ENCODE results near the gene MTAP. TPM values are rescaled to one million over a fixed set of nuclear protein-coding genes. Genes with fewer than 3 reads are reported as not detected.
A peak's percentile ranks its signal among the peaks of the same experiment; 100 is the strongest.

The MTAP gene
- total RNA-seq, 1 donor from 2014 or later = 13.3 TPM

DNA sequence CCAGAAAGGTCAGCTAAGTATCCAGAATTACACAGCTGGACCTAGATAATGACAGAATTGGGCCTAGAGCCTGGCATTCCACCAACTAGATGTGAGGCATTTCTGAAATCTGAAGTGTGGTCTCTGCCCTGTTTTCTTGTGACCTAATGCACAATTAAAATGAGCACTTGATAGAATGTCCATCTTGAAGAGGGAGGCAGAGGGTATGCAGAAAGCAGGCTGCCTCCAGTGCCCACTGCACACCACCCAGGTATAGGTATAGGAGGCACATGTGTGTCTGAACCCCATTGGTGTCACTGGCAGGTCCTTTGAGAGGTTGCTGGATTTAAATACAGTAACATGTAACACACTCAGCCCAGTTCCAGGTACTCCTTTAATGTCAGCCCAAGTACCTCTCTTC is 2.4 kb downstream of the MTAP start:
- no peak for DNase-seq (ENCODE audit: low read depth in 2 of 2)

DNA sequence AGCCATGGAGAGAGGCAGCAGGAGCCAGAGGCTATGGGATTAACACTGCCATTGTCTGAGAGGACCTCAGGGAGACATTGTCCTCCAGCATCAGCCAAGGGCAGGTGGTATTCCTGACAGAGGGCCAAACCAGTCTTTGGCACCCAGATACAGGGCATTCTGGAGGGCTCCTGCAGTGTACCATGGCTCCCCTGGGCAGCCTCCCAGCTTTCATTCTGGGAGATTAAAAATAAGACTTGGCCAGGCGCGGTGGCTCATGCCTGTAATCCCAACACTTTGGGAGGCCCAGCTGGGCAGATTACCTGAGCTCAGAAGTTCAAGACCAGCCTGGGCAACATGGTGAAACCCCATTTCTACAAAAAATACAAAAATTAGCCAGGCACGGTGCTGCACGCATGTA is 4.2 kb downstream of the MTAP start:
- no peak for DNase-seq (ENCODE audit: low read depth in 2 of 2)

DNA sequence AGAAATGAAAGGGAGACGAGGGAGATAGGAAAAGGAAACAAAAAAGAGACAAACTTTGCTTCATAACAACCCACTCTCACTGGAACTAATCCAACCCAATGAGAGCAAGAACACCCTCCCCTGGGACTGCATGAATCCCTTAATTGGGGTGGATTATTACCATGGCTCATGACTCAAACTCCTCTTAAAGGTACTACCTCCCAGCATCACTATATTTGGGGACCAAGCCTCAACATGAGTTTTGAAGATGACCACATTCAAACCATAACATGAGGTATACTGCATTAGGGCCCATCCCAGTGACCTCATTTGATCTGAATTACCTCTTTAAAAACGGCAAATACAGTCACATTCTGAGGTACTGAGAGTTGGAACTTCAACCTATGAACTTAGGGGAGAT is 8.0 kb downstream of the MTAP start:
- no peak for DNase-seq (ENCODE audit: low read depth in 2 of 2)

DNA sequence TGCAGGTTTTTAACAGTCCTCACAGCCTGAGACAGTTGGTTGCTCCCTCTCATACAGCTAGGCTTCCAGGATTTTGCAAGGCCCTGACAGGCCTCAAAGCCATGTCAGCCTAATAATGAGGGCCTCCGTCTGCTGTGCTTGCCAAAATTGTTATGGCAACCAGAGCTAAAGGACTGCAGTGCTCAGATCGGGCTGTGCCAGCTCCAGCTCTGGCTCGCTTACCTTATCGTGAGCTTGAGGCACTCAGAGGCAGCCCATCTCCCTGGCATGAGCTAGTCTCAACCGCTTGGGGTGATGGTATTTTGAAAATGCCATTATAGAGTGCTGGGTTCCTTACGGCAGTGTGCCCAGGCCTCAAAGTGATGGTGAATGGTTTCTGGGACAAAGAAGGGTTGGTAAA is 8.4 kb downstream of the MTAP start:
- no peak for DNase-seq (ENCODE audit: low read depth in 2 of 2)

DNA sequence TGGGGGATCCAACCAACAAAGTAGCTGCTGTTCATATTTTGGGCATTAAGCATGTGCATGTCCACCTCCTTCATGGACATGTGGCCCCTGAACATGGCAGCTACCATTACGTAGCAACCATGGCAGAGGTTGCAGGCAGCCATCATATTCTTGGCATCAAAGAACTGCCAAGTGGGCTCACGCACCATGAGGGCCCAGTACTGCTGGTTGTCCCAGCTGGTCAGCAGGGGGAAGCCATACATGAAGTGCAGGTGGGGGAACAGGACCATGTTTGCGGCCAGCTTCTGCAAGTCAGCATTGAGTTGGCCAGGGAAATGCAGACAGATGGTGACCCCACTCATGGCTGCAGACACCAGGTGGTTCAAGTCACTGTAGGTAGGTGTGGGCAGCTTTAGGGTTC is 9.5 kb downstream of the MTAP start:
- no peak for DNase-seq (ENCODE audit: low read depth in 2 of 2)

DNA sequence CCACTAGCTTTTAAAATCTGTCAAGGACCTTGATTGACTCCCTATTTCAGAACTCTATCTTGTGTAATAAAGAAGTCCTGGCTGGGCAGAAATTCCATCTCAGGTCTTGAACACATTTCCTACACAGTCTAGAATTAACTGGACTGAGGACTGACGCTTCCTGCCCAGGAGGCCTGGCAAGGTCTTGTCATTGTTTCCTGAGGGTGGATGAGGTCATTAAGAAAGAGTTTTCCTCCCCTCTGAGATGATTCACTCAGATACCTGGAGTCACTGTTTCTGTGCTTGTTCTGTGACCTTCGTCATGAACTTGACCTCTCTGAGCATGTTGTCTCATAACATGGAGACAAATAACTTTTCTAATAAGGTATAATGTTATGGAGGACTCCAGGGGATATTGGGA is 10.0 kb downstream of the MTAP start:
- peak in 1 of 2 donors; percentile 91 for DNase-seq (ENCODE audit: low read depth in 2 of 2)

DNA sequence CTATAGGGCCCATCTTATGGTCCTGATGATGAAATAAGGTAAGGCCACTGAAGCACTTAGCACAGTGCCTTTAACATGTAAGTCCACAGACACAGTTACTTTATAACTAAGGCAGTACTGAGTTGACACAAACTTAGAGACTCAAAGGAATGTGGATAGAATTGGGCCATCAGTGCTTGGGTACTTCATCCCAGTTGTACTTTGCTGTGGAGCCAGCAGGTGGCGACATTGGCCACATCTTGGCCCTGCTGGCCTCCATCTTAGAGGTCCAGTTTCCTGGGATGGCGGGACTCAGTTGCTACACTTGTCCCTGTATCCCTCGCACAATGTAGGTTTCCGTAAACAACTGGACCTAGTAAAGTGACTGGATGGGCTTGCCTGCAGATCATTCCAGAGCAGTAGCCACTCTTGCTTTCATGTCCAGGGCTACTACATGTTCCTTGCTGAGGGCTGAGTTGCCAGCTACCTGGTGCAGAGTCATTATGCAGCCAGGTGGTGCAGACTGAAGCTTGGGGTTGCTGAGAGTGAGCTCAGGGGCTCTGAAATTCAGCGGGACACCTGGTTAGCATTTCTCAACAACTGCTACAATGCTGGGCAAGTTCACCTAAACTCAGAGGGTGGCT is 10.6 kb downstream of the MTAP start:
- DNase-seq (ENCODE audit: low read depth in 2 of 2) = peak; percentile 82 to 84

DNA sequence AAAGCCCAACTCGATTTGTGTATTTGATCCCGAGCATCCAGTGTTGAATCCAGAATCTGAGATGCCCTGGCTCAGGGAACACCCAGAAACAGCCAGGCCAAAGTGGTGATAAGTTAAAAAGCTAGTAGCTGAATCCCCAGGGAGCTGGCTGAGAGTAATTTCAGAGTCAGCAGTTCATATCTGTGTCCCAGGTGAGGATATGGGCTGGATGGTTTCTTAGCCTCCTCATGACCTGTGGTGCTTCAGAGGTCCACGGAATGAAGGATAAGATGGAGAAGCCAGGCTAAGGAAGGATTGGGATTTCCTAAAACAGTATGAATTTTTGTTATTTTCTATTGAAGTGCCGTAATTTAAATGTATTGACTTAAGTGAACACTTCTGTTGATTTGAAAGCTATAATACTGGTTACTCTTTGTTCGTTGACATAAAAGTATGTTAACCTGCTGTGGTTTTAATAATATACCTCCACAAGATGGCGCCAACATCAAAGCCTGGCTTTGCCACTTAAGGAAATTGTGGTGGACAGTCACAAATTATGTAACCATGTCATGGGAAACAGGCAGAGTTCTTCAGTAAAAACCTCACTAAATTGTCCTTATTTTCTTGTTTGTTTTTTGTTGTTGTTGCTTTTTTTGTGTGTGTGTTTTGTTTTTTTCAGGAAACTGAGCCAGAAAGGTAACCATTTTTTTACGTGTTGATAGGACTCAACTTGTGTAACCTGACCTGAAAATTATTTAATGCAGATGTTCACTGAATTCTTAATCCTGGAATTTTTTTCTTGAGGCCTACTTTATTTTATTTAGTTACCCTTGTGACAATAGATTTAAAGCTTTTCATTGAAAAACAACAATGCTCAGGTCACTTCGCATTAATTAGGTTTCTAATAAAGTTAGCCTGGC is 11.4 kb downstream of the MTAP start:
- peak; percentile 90 to 92 for DNase-seq (ENCODE audit: low read depth in 2 of 2)

DNA sequence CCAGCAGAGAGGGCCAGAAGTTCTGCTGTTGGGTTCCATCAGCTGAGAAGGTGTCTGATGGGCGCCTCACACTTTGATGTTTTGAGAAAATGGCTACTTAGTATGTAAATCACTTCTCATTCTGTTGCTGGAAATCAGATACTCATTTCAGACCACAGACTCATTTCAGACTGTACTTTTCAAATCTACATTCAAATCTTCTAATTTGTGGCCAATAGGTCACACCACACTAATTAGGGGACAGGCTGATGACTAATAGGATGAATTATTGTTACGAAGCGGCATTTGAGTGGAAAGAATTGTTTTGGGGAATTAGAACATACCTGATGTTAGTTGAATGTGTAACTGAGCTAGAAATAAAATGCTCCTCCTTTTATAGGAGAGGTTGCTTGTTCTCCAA is 13.2 kb downstream of the MTAP start:
- DNase-seq (ENCODE audit: low read depth in 2 of 2) = no peak

DNA sequence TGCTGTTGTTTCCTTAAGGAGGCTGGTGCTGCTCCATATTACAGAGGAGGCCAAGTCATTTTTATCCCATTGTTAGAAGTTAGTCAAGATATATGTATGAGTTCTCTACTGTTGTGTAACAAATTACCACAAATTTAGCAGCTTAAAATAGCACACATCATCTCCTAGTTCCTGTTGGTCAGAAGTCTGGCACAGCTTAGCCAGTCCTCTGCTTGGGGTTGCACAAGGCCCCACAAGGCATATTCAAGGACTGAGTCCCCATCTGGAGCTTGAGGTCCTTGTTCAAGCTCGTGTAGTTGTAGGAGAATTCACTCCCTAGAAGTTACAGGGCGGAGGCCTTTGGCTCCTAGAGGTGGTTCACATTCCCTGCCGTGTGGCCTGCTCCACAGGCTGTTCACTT is 14.7 kb downstream of the MTAP start:
- DNase-seq (ENCODE audit: low read depth in 2 of 2) = peak in 1 of 2 donors; percentile 30

DNA sequence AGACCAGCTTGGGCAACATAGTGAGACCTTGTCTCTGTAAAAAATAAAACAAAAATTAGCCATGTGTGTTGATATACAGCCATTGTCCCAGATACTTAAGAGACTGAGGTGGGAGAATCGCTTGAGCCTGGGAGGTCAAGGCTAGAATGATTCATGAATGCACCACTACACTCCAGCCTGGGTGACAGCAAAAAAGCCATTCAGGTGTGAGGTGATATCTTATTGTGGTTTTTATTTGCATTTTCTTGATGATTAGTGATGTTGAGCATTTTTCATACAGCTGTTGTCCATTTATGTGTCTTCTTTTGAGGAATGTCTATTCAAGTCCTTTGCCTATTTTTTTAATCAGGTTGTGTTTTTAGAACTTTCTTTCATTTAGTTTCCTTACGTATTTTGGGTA is 23.2 kb downstream of the MTAP start:
- no peak for DNase-seq (ENCODE audit: low read depth in 2 of 2)

DNA sequence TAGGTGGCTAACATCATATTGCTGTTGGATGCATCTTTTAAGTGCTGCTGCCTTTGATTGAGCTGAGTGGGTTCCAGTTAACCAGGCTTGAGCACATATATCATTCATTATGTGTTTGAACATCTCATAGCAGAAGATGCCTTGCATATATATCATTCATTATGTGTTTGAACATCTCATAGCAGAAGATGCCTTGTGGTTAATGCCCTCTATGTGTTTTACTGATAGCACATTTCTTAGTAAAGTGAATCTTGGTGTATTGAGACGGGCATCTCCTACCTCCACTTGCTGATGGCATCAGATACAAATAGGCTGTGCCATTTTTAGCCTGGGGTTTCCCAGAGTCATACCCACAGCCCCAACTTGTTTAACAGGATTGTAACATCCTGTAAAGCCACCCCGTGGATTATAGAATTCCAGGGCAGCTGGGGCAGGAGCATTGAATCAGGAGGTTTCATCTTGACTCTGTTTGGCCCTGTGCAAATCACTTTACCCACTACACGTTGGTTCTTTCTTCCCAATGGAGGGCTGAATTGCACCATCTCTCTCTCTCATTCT is 26.5 kb downstream of the MTAP start:
- no peak for DNase-seq (ENCODE audit: low read depth in 2 of 2)

DNA sequence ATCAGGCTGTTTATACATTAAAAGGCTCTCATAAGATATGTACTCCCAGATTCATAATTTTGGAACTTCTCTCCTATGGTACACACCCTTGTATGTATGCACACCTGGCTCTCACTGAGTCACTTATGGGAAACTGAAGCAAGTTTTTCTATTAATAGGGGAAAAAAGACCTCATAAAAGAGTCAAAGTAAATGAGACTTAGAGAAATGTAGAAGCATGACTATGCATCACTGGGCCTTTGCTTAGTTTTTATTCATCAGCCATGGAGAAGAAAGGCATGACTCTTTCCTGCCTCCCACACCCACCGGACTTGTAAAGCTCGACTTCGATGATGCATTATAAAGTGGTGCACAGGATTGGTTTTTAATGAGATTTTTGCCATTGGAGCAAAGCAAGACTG is 28.2 kb downstream of the MTAP start:
- no peak for DNase-seq (ENCODE audit: low read depth in 2 of 2)

DNA sequence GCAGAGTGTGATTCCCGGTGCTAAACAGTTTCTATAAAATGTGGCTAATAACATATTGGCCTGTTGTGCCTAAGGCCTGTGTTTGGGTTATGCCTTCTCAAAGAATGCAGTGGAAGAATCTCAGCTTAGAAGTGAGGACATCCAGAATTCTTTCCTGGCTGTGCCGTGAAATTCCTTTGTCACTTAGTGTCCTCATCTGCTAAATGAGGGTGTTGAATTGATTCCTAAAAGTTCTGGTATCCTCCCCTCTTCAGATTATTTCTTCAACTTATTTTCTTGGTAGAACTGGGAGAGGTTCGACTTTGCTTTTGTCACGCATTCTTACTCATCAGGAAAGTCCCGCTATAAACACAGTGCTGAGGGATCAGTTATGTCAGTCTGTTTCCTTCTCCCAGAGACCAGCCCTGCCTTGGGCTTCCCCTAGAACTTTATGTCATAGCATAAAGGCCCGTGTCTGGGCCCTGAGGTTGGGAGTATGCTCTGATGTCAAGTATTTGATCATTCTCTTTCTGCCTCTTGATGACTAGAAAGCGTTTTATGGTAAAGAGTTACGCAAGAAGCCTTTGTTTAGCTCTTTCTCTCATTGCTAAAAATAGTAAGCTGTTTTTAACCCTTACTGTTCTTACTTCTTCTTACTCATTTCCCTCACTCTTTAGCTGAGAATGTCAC is 29.5 kb downstream of the MTAP start:
- peak; percentile 78 to 98 for DNase-seq (ENCODE audit: low read depth in 2 of 2)

DNA sequence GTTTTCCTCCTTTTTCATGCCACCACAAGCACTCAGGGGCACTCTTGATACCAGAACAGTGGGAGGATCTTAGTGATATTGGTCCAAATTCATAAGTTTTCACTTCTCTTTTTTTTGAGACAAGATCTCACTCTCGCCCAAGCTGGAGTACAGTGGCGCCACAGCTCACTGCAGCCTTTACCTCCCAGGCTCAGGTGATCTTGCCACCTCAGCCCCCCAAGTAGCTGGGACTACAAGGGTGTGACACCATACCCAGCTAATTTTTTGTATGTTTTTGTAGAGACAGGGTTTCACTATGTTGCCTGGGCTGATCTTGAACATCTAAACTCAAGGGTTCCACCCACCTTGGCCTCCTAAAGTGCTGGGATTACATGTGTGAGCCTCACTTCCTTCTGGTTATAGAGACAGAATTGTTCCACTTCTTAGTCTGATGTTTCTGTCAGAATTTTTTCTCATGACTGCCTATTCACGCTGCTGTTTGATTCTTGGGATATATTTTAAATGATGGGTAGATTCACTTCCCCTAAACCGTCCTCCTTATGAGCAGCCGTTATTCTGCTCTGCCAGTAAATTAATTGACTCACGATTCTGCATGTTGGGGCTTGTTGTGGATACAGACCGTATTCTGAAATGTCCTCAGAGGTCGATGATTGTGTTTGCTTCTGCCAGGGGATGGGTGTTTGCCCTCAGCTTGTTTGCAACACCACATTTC is 30.8 kb downstream of the MTAP start:
- peak in 1 of 2 donors; percentile 62 for DNase-seq (ENCODE audit: low read depth in 2 of 2)

DNA sequence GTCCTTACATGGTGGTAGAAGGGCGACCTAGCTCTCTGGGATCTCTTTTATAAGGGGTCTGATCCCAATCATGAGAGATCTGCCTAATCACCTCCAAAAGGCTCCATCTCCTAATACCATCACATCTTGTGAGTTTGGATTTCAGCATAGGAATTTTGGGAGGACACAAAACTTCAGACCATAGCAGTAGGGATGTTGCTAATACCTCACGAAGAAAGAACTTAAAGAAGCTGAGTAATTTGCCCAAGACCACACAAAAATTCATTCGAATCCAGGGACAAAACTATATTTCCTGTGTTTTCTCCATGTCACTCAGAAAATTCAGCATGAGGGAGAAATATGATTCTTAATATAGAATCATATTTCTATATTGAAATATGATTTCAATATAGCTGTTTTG is 32.7 kb downstream of the MTAP start:
- no peak for DNase-seq (ENCODE audit: low read depth in 2 of 2)

DNA sequence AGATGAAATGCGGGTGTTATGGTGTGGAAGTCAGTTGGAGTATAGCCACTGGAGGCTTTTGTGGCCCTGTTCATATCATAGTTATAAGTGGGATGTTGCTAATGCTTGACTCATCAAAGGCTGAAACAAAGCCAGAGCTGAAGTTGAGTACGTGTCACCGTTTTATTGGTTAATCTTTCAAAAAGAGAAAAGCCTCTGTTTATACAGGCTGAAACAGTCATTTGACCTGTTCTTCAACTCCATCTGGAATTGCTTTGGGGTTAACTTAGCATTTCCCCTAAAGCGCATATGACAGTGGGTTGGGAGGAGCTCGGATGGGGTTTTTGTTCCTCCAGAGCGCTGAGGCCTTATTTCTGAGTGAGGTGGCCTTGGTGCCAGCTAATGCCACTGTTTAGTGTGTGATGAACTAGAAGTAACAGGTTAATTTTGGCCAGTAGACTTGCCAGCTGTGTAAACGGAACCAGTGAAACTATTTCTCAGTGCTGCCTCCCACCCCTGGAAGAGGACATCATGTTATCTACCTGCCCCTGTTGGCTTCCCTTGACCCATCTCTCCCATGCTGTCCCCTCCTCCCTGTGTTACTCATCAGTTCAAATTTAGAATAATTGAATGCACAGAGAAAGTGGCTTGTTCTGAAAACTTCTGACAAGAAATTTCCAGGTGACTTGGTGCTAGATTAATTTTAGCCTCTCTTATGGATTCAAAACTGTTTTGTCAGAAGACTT is 34.2 kb downstream of the MTAP start:
- peak; percentile 97 to 98 for DNase-seq (ENCODE audit: low read depth in 2 of 2)

DNA sequence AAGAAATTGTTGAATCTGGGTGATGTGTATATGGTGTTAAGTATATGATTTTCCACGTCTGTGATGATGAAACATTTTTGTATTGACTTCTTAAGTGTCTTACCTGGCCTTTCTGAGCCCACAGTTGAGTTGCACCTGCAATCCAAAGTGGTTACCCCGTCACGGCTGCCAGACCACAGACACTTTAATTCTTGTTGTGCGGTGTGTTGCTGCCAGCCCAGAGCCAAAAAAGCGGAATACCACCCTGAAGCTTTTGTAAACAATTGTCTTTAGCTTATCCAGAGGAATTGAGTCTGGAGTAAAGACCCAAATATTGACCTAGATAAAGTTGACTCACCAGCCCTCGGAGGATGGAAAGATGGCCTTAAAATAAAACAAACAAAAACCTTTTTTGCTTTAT is 35.1 kb downstream of the MTAP start:
- DNase-seq (ENCODE audit: low read depth in 2 of 2) = no peak

DNA sequence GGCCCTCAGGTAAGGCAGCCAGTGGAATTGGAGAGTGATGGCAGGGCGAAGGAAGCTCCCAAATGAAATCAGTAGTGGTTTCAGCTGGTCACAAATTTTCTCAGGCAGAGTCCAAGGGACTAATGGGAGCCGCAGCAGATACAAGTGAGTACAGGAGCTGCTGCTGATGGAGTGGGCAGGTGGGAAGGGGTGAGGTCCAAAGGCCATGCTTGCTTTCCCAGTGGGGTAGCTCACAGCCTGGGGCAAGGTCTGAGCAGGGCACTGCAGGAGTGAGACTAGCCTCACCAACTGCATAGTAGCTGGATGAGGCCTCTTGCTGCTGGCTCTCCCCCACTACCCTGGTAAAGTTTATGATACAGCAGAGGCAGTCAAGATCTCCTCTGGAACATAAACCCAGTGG is 38.2 kb downstream of the MTAP start:
- no peak for DNase-seq (ENCODE audit: low read depth in 2 of 2)

DNA sequence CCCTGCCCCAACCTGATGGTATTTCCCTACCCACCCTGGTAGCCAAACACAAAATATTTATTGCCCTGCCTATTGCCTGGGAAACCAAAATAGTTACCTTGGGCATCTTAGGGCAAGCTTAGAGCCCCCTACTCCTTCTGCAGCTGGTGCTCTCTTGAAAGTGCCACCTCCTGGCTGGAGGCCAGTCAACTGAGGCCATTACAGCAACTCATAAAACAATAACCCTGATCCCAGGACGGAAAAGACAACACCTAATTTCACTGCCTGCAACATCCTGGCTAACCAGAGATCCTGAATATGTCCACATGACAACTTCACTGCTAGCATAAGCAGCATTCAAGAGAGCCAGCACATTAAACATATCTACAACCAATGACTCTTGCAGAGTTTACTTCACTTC is 38.7 kb downstream of the MTAP start:
- DNase-seq (ENCODE audit: low read depth in 2 of 2) = peak in 1 of 2 donors; percentile 28

DNA sequence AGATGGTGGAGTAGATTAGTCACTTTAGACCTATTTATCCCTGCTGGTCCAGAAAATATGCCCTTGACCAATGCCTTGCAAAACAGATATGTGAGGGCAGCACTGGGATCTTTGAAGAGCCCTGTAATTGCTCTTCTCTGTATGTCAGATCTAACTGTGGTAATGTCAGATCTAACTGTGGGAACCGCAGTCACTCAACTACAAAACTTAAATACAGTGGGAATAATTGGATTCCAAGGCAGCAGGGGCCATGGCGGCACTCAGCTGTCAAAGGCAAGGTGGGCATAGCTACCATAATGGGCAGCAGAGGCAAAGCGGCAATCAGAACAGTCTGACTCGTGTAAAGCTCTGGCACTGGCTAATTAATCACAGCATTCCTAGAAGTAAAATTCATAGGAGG is 46.2 kb downstream of the MTAP start:
- DNase-seq (ENCODE audit: low read depth in 2 of 2) = no peak

Data from lung microvascular endothelial cell (primary cell).